Stimulated activated naive B cell treated with anti-CD40 and anti-IgM and Interleukin-4, amounts not matched to agents 10 μg/mL and 1 μg/mL and 100 μg/mL, for 72 hours (primary cell): ENCODE results near the gene TRIML1.
"Not testable (repeated sequence)": the region's sequence is repeated elsewhere in the genome, so short reads cannot be mapped to it uniquely, and the experiment has no call there.

ENCODE experiments used
- ATAC-seq, 2 donors: fragments of 150-1000 bp; cut with Tn5 transposase; replicated peaks; 2 replicates each; pipeline ENCODE4 v1.10.0; 2021; ENCODE audit warnings: moderate library complexity in 1 of 2
- DNase-seq: peaks from one replicate; pipeline ENCODE4 v3.0.0; 2021
- H3K27ac Mint-ChIP-seq: one replicate; pipeline ENCODE4 v1.8.0; 2022; ENCODE audit warnings: mild to moderate bottlenecking, mixed read lengths
- H3K27me3 Mint-ChIP-seq, 2 donors: one replicate each; pipeline ENCODE4 v1.8.0; 2022; ENCODE audit warnings: mixed read lengths in 2 of 2
- H3K36me3 Mint-ChIP-seq, 2 donors: one replicate each; pipeline ENCODE4 v1.8.0; 2022; ENCODE audit warnings: mixed read lengths in 2 of 2, mild to moderate bottlenecking in 1 of 2
- H3K4me1 Mint-ChIP-seq, 2 donors: one replicate each; pipeline ENCODE4 v1.8.0; 2022; ENCODE audit warnings: mixed read lengths in 2 of 2, mild to moderate bottlenecking in 1 of 2
- H3K4me3 Mint-ChIP-seq, 2 donors: one replicate each; pipeline ENCODE4 v1.8.0; 2022; ENCODE audit warnings: mild to moderate bottlenecking in 2 of 2, mixed read lengths in 2 of 2, moderate library complexity in 1 of 2
- H3K9me3 Mint-ChIP-seq, 2 donors: one replicate each; pipeline ENCODE4 v1.8.0; 2022; ENCODE audit warnings: mixed read lengths in 2 of 2, mild to moderate bottlenecking in 1 of 2

Gene TRIML1

DNA sequence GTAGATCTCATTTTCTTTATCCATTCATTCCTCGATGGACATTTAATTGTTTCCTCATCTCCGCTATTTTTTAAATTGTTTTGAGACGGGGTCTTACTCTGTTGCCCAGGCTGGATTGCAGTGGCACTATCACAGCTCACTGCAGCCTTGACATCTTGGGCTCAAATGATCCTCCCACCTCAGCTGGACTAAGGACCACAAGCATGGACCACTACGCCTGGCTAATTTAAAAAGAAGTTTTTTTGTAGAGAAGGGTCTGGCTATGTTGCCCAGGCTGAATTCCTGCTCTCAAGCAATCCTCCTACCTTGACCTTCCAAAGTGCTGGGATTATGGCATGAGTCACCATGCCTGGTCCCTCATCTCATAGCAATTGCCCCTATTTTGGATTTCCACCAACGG lies 7.0 kb upstream of the TRIML1 start:
- Mint-ChIP-seq H3K4me1 (no peaks in the 10 kb centered on the region), H3K27ac (no peak overlapping the region), H3K36me3 (no peaks in the 10 kb centered on the region), H3K27me3 (no peaks in the 10 kb centered on the region), H3K4me3 (no peak overlapping the region), H3K9me3 (peaks cover 4 to 13% of the 10 kb centered on the region in 2 donors)
- ATAC-seq: no peak
- DNase-seq: no peak

GRCh38 chr4:188138227-188138626 lies 1.0 kb upstream of the TRIML1 start:
- H3K27me3 Mint-ChIP-seq: no peaks in the 10 kb centered on the region
- H3K9me3 Mint-ChIP-seq: peaks cover 0 to 5% of the 10 kb centered on the region in 2 donors
- no peak overlapping the region for H3K4me3 Mint-ChIP-seq
- no peaks in the 10 kb centered on the region for H3K36me3 Mint-ChIP-seq
- no peak for DNase-seq
- no peak overlapping the region for H3K27ac Mint-ChIP-seq
- H3K4me1 Mint-ChIP-seq: no peaks in the 10 kb centered on the region
- no peak for ATAC-seq

GRCh38 chr4:188139671-188140070 lies 430 bp downstream of the TRIML1 start:
- no peak for DNase-seq
- Mint-ChIP-seq H3K9me3 (peaks cover 2 to 7% of the 10 kb centered on the region in 2 donors), H3K27me3 (no peaks in the 10 kb centered on the region), H3K27ac (no peak overlapping the region), H3K36me3 (no peaks in the 10 kb centered on the region), H3K4me3 (no peak overlapping the region), H3K4me1 (no peaks in the 10 kb centered on the region)
- no peak for ATAC-seq

- Mint-ChIP-seq H3K27me3 (no peaks in the 10 kb centered on the region), H3K4me3 (no peak overlapping the region), H3K9me3 (peaks cover 3 to 5% of the 10 kb centered on the region in 2 donors), H3K4me1 (no peaks in the 10 kb centered on the region), H3K36me3 (no peaks in the 10 kb centered on the region), H3K27ac (no peak overlapping the region)
- DNase-seq (no peak), ATAC-seq (no peak)
Observed at GRCh38 chr4:188143731-188144130, 4.5 kb downstream of the TRIML1 start.

- Mint-ChIP-seq H3K27ac (no peak overlapping the region), H3K27me3 (no peaks in the 10 kb centered on the region), H3K4me1 (no peaks in the 10 kb centered on the region), H3K4me3 (no peak overlapping the region), H3K36me3 (no peaks in the 10 kb centered on the region), H3K9me3 (peaks cover 3 to 5% of the 10 kb centered on the region in 2 donors)
- DNase-seq (no peak), ATAC-seq (no peak)
Observed at GRCh38 chr4:188145601-188146000, 6.4 kb downstream of the TRIML1 start.

DNA sequence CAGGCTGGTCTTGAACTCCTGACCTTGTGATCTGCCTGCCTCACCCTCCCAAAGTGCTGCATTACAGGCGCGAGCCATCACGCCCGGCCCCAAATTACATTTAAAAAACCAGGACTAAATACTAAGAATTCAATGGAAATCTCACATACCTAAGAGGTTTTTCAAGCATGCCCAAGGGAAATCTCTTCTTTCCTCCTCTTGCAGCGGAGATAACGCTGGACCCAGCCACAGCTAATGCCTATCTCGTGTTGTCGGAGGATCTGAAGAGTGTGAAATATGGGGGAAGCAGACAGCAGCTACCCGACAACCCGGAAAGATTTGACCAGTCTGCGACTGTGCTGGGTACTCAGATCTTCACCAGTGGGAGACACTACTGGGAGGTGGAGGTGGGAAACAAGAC lies 7.4 kb downstream of the TRIML1 start:
- H3K9me3 Mint-ChIP-seq: peaks cover 3% of the 10 kb centered on the region in 2 donors
- H3K27me3 Mint-ChIP-seq: no peaks in the 10 kb centered on the region
- no peak overlapping the region for H3K4me3 Mint-ChIP-seq
- no peaks in the 10 kb centered on the region for H3K36me3 Mint-ChIP-seq
- no peak overlapping the region for H3K27ac Mint-ChIP-seq
- ATAC-seq: no peak
- H3K4me1 Mint-ChIP-seq: no peaks in the 10 kb centered on the region
- no peak for DNase-seq

DNA sequence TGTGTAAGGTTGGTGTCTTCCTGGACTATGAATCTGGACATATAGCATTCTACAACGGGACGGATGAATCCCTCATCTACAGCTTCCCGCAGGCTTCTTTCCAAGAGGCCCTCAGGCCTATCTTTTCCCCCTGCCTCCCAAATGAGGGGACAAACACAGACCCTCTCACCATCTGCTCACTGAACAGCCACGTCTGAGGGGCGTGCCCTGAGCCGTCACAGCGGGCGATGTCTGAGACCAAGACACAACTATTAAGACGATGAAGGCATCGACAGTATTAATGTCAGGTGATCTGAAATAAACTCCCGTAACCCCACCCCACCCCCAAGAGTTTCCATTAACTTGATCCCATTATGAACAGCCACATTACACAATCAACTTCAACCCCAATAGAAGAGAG lies 7.9 kb downstream of the TRIML1 start:
- ATAC-seq (no peak), DNase-seq (no peak)
- Mint-ChIP-seq H3K4me3 (no peak overlapping the region), H3K36me3 (no peaks in the 10 kb centered on the region), H3K27ac (no peak overlapping the region), H3K27me3 (no peaks in the 10 kb centered on the region), H3K9me3 (peaks cover 2 to 3% of the 10 kb centered on the region in 2 donors), H3K4me1 (no peaks in the 10 kb centered on the region)

- ATAC-seq (no peak), DNase-seq (no peak)
- Mint-ChIP-seq H3K27me3 (no peaks in the 10 kb centered on the region), H3K4me3 (no peak overlapping the region), H3K36me3 (no peaks in the 10 kb centered on the region), H3K27ac (no peak overlapping the region), H3K9me3 (peaks cover 1 to 3% of the 10 kb centered on the region in 2 donors), H3K4me1 (no peaks in the 10 kb centered on the region)
Observed at GRCh38 chr4:188147776-188148175, 8.5 kb downstream of the TRIML1 start.

DNA sequence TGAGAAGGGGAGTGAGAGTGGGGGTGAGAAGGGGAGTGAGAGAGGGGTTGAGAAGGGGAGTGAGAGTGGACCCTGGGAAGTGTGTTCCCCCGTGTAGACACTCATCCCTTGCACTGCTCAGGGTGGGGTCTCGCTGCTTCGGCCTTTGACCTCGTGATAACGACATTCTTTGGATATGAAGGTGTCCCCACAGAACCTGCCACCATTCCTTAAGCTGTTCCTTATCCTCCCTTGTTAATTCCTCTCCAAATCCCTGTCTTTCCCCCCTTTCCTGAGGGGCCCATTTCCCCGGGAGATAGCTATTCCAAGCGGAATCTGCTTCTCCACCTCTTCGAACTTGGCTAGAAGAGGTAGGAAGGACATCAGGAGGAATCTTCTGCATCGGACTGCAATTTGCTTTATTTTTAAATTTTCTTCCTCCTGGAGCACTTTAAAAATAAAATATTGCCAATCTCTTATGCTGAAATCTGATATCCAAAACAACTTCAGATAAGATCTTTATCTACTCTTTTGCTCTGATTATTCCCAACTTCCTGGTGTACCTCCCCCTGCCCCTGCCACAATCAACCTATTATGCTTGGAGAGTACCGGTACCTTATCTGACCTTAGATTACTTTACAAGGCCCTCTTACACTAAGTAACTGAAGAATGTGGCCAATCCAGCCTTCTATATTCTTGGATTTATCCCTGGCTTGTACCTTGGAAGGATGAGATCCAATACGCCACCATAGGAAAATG lies 15.6 kb downstream of the TRIML1 start:
- H3K4me3 Mint-ChIP-seq: no peak overlapping the region
- H3K36me3 Mint-ChIP-seq: no peaks in the 10 kb centered on the region
- DNase-seq (no peak), ATAC-seq (no peak)
- H3K27ac Mint-ChIP-seq: no peak overlapping the region
- no peaks in the 10 kb centered on the region for H3K27me3 Mint-ChIP-seq
- peaks cover 3 to 15% of the 10 kb centered on the region in 2 donors for H3K9me3 Mint-ChIP-seq
- H3K4me1 Mint-ChIP-seq: no peaks in the 10 kb centered on the region

DNA sequence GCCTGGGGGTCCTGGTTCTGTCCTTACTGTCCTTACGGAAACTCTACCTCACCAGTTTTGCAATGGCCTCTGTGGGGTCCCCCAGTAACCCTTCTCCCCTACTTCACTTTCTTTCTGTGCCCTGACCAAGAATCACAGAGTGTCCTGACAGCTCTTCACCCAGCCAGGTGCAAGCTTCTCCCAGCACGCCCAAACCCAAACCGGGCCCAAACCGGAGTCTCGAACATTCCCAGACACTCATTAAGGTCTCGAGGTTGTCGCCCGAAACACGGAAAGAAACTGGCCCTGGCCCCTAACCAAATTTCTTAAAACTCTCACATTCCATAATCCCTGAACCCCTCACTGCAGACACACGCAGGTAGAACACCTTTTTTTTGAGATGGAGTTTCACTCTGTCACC lies 19.1 kb downstream of the TRIML1 start:
- Mint-ChIP-seq H3K4me1 (no peaks in the 10 kb centered on the region), H3K9me3 (peaks cover 3 to 19% of the 10 kb centered on the region in 2 donors), H3K4me3 (no peak overlapping the region), H3K27ac (no peak overlapping the region), H3K27me3 (no peaks in the 10 kb centered on the region), H3K36me3 (no peaks in the 10 kb centered on the region)
- no peak for DNase-seq
- ATAC-seq: no peak

DNA sequence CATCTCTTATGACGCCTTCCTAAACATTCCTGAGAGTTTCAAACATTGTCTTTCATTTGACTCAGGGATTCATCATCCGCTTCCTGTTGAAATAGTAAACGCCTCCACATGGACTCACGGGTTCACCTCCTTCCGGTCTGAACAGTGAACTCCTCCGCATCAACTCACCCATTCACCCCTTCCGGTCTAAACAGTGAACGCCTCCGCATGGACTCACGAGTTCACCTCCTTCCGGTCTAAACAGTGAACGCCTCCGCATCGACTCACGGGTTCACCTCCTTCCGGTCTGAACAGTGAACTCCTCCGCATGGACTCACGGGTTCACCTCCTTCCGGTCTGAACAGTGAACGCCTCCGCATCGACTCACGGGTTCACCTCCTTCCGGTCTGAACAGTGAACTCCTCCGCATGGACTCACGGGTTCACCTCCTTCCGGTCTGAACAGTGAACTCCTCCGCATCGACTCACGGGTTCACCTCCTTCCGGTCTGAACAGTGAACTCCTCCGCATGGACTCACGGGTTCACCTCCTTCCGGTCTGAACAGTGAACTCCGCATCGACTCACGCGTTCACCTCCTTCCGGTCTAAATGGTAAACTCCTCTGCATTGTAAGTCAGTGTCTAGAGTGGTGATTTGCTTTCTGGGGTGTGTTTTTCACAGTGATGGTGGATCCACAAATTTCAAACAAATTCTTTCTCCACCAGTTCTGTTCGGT lies 20.4 kb downstream of the TRIML1 start:
- not testable (repeated sequence) for H3K36me3 Mint-ChIP-seq, ATAC-seq, DNase-seq, H3K27ac Mint-ChIP-seq, H3K4me1 Mint-ChIP-seq, H3K4me3 Mint-ChIP-seq, H3K27me3 Mint-ChIP-seq
- H3K9me3 Mint-ChIP-seq: peaks cover 3 to 18% of the 10 kb centered on the region in 2 donors

DNA sequence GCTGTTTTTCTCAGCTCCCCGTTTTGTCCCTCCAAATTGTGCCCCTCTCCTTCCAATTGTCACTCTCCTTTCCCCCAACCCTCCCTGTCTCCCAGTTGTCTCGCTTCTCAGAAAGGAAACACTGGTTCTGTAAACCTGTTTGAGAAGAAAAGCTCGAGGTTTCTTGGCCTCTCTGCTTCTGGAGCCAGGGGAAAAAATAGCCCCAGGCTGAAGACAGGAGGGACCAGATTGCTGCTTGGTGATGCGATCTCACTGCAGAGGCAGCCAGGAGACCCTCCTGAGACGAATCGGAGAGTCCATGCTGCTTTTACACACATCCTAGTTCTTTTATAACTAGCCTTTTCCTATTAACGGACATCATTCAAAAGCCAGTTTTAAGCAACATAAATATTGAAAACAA lies 21.2 kb downstream of the TRIML1 start:
- no peak for DNase-seq
- Mint-ChIP-seq H3K4me1 (no peaks in the 10 kb centered on the region), H3K36me3 (no peaks in the 10 kb centered on the region), H3K27ac (no peak overlapping the region), H3K9me3 (peaks cover 3 to 14% of the 10 kb centered on the region in 2 donors), H3K4me3 (no peak overlapping the region), H3K27me3 (no peaks in the 10 kb centered on the region)
- ATAC-seq: no peak

DNA sequence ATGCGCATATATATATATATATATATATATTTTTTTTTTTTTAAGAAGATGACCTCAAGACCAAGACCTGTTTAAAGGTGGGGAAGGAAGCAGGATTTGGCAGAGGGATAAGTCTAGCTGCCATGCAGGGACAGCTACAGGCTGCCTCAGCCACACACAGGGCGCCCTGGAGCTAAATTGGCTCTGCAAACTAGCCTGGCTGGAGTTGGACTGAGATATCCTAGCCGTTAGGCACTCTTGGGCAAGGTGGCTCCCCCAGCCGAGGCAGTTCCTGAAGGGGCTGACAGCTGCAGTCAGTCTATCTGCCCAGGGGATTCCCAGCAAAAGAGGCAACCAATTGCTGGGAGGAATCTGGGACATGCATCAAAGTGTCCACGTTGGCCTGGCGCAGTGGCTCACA lies 21.9 kb downstream of the TRIML1 start:
- Mint-ChIP-seq H3K27ac (no peak overlapping the region), H3K4me3 (no peak overlapping the region), H3K27me3 (no peaks in the 10 kb centered on the region), H3K4me1 (no peaks in the 10 kb centered on the region), H3K9me3 (peaks cover 3 to 14% of the 10 kb centered on the region in 2 donors), H3K36me3 (no peaks in the 10 kb centered on the region)
- no peak for ATAC-seq
- DNase-seq: no peak

- no peak overlapping the region for H3K27ac Mint-ChIP-seq
Observed at GRCh38 chr4:188162698-188163097, 23.5 kb downstream of the TRIML1 start.

GRCh38 chr4:188168726-188169373 lies 29.6 kb downstream of the TRIML1 start:
- DNase-seq: no peak
- Mint-ChIP-seq H3K36me3 (no peaks in the 10 kb centered on the region), H3K27ac (no peak overlapping the region), H3K4me3 (no peak overlapping the region), H3K9me3 (peaks cover 7 to 8% of the 10 kb centered on the region in 2 donors), H3K27me3 (no peaks in the 10 kb centered on the region), H3K4me1 (no peaks in the 10 kb centered on the region)
- no peak for ATAC-seq

More at GRCh38 chr4:188162698-188163097, 23.5 kb downstream of the TRIML1 start:
- Mint-ChIP-seq H3K9me3 (peaks cover 0 to 13% of the 10 kb centered on the region in 2 donors), H3K4me1 (no peaks in the 10 kb centered on the region), H3K4me3 (no peak overlapping the region), H3K36me3 (no peaks in the 10 kb centered on the region), H3K27me3 (no peaks in the 10 kb centered on the region)
- DNase-seq (no peak), ATAC-seq (no peak)
